COLO668 (cell line): ENCODE results near the gene CUL1.

Experiments
- DNase-seq: peaks from one replicate; lab custom pipeline; 2025; ENCODE audit not compliant: unreplicated experiment; lab: John Stamatoyannopoulos, UW

Gene CUL1

DNA sequence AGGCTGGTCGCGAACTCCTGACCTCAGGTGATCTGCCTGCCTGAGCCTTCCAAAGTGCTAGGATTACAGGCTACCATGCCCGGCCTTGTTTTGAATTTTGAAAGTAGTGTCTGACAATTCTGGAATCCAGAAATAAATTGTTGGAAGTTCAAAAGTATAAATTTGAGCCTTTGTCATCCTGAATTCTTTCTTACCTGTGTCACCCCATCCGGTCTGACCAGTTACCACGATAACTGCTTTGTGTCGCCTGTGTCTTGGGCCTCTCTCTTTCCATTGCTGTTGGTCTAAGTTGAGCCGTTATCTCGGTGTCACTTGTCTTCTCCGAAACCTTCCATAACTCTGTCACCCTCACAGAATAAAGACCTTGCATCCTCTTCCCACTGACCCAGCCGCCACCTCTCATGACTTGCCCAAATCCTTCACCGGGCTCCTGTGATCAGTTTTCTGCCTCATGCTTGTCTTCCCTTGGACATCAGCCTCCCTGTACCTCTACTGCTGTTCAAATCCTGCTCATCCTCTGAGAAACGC lies 18.6 kb downstream of the CUL1 start:
- no peak for DNase-seq

- no peak for DNase-seq
Measured at GRCh38 chr7:148718431-148718830, 19.7 kb downstream of the CUL1 start.

GRCh38 chr7:148719753-148720152 lies 21.1 kb downstream of the CUL1 start:
- no peak for DNase-seq

DNA sequence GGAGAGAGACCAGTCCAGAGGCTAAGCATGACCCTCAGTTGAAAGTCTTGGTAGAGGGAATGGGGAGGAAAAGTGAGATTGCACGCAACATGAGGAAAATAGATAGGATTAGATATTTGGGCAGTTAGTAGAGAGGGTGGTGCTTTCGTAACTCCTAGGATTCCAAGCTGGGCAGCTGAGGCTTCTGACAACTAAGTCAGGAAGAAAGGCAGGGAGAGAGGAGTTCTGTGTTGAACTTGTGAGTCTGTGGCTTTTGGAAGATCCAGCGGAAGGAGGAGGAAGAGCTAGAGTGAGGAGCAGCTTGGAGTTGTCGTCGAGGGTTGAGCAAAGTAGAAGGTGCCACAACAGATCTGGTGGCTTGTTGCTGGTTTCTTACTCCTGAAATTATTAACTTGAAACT lies 21.8 kb downstream of the CUL1 start:
- no peak for DNase-seq

DNA sequence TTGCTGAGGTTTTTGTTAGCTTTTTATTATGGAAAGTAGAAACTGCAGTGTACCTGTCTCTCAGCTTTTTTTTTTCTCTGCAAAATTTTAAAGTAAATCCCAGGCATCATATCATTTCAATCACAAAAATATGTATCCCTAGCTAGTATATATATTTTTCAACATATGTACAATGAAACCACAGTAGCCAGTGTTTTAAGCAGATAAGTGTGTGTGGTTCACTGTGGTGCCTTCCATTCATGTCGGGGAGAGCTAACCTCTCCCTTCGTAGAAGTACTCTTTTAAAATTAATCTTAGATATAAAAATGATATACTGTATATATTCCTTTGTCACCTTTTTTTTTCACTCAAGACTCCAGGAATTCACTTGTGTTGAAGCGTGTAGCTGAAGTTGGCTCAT lies 22.7 kb downstream of the CUL1 start:
- DNase-seq = no peak

GRCh38 chr7:148722340-148723165 lies 23.9 kb downstream of the CUL1 start:
- DNase-seq = no peak

- no peak for DNase-seq
Measured at GRCh38 chr7:148723166-148723559, 24.5 kb downstream of the CUL1 start.

- no peak for DNase-seq
Measured at GRCh38 chr7:148723846-148724245, 25.1 kb downstream of the CUL1 start.

GRCh38 chr7:148726385-148726784 lies 27.7 kb downstream of the CUL1 start:
- no peak for DNase-seq

DNA sequence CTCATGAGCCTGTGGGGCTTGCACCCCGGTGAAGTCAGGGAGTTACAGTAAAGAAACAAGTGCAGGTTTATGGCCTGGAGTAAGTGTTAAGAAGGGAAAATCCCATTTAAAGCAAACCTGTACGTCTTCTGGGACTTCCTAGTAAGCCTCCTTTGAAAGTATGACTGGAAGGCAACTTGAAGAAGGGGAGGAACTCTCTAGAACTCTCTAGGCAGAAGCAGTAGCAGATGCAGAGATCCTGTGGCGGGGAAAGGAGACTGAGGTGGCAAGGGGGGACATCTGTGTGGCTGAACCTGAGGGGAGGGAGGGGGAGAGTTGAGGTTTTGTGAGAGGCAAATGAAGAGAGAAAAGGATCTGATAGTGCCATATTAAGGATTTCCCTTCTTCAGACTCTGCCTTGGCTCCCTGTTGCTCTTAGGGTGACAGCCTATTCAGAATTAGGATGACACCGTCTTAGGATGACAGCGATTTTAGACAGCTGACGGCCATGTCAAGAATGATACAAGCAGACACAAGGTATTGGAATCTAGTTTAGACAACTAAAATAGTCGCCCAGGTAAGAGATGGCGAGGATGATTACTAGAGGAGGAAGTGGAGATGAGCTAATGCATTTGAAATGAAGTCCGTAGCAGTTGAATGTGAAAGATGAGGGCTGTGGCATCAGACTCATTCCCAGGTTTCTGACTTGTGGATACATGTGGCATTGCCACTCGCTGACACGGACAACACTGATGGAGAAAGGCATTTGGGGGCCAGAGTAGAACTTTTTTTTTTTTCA lies 29.0 kb downstream of the CUL1 start:
- DNase-seq = no peak

DNA sequence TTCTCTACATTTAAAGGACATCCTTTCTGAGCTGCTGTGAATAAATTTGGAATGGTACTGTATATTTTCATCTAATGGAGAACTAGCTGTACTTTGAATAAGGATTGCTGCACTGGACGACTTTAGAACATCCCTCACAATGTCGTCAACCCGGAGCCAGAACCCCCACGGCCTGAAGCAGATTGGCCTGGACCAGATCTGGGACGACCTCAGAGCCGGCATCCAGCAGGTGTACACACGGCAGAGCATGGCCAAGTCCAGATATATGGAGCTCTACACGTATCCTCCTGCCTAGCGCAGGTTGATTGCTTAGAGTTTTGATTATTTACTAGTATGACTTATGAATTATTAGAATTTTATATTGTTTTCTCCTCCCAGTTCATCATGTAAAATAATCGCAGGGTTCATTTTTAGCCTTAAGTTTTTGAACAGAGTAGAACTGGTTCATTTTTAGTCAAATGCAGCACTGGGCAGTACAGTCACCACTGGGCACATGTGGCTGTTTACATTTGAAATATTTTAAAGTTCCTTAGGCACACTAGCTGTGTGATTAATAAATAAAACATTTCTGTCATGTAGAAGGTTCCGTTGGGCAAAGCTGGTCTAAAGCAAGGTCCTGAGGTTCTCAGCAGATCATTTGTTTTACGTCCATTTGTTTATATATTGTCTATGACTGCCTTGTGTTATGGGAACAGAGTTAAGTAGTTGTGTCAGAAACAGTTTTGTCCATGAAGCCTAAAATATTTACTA lies 31.5 kb downstream of the CUL1 start:
- DNase-seq = no peak

DNA sequence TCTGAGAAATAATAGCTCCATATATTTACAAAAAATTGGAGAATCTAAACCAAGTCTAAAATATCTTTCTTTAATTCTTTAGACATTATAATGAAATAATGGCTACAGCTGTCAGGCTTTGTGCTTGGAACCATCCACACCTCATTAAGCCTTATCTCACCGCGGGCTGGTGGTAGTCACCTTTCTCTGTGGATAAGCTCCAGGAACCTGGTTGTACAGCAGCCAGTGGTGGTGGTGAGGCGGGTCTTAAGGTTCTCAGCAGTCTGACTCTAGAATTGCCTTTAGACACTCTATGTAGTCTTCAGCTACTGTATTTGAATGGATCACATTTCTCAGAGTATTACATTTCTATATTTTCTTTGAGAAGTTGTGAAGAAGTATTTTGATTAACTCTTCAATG lies 34.2 kb downstream of the CUL1 start:
- no peak for DNase-seq

DNA sequence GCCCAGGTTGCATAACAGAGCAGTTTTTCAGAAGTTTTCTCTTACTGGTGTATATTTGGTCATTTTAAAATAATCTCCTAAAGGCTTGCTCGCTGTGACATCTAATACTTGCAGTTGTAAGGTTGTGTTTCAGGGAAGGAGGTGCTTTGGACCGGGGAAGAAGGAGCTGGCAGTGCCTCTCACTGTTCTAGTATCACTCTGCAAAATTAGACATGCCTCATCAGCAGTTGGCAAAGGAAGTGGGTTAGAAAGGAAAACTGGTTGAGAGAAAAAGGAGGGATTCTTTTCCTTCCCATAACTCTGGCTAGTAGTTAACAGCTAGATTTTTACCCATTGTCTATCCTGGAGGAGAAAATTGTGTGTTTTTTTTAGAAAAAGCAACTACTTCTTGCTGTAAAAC lies 34.8 kb downstream of the CUL1 start:
- DNase-seq = no peak

DNA sequence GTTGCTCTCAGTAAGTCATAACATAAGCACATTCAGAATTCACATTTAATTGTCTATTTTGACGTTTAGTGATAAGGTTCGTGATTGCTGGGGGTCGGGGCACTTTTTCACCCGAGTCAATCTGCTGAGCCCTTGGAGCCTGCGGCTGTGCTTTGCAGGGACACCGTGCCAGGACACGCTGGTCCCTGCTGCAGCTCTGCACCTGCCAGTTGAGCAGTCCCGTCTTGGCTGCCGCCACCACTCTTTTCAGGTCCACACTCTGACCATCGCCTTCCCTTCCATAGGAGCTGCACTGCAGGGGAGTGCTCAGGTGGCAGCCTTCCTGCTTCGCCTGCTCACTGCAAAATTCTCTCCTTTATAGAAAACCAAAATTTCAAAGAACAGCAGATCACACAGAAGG lies 36.4 kb downstream of the CUL1 start:
- no peak for DNase-seq

- DNase-seq = no peak
Measured at GRCh38 chr7:148735967-148736366, 37.3 kb downstream of the CUL1 start.

GRCh38 chr7:148738737-148739535 lies 40.2 kb downstream of the CUL1 start:
- no peak for DNase-seq

DNA sequence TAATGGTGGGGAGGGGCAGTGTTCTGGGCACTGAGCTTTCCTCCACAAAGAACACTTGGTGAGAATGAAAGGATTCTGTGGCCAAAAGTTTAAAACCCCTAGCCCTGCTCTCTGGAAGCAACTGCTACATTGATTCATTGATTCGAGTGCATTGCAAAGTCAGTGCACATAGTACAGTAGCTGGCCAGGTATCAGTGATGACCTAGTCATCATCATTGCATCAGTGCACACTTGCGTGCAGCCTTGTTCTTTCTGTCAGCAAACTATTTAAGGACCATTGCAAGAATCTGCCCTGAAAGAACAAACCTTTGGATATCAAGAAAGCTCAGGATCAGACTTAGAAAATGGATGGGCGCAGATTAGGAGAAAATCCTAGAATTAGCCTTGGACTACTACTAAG lies 47.4 kb downstream of the CUL1 start:
- DNase-seq = no peak

DNA sequence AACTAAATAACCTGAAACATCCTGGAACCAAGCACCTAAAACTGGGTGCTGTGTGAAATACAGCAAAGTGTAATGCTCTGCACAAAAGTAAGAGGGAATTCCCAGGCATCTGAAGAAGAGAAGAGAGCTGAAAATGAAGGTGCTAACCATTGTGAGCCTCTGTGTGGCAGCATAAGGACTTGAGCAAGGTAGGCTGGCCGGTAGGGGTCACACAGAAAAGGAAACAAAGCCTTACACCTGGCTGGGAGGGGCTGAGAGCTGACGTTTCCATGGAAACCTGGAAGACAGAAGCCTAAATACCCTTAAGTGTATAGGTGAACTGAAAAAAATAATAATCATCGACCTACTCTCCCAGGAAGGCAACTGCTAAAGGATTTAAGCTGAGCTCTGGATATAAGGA lies 48.6 kb downstream of the CUL1 start:
- no peak for DNase-seq

DNA sequence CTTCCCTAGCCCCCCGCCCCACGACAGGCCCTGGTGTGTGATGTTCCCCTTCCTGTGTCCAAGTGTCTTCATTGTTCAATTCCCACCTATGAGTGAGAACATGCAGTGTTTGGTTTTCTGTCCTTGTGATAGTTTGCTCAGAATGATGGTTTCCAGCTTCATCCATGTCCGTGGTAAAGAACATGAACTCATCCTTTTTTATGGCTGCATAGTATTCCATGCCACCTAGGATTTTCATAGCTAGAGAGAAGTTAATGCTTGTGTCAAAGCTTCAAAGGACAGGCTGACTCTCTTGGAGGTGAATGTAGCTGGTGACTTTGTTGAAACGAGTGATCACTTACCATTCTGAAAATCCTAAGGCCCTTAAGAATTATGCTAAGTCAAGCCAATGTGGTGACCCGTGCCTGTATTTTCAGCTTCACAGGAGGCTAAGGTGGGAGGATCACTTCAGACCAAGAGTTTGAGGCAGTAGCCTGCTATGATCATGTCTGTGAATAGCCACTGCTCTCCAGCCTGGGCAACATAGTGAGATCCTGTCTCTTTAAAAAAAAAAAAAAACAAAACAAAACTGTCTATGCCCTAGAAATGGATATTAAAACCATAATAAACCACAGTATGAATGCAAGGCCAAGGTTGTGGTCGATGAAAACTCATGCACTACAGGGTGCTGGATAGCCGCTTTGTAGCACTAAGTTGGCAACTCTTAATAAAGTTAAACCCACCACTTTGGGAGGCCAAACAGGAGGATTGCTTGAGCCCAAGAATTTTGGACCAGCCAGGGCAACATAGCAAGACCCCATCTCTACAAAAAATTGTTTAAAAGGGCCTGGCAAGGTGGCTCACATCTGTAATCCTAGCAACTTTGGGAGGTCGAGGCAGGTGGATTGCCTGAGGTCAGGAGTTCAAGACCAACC lies 52.0 kb downstream of the CUL1 start:
- DNase-seq = no peak

DNA sequence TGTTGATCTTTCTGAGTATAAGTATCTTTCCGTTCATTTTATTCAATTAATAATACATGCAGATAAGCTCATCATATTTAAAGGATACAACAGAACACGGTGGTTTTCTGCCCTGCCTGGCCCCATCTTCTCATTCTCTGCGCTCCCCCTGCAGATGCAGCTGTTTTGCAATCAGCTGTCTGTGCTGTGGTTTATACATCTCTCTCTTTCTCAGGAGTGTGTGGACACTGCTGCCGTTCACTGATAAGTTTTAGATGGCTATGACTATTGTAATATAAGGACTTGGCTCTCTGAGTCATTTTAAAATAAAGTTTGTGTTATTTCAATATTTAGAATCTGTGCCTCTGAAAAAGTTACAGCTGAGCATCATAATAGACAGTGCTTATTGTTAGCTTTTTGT lies 54.5 kb downstream of the CUL1 start:
- DNase-seq = no peak
